Ascending aorta (tissue), 2 donors: ENCODE results near the gene SLC36A2. TPM values are rescaled to one million over a fixed set of nuclear protein-coding genes. Genes with fewer than 3 reads are reported as not detected.

Experiments used
- DNase-seq, 2 donors: peaks; one replicate each; pipeline ENCODE4 v3.0.0-alpha.2; 2019; ENCODE audit warnings: low spot score in 2 of 2
- H3K27ac ChIP-seq, 2 donors: fragments of 200-600 bp; sonication (generic); one replicate each; pipeline ENCODE4 v1.5.1; 2016 to 2017; ENCODE audit warnings: mild to moderate bottlenecking in 1 of 2
- H3K27me3 ChIP-seq: fragments of 200-600 bp; sonication (generic); one replicate; pipeline ENCODE4 v1.5.1; 2017
- H3K36me3 ChIP-seq, 2 donors: fragments of 200-600 bp; sonication (generic); one replicate each; pipeline ENCODE4 v1.5.1; 2016
- H3K4me1 ChIP-seq, 2 donors: fragments of 200-600 bp; sonication (generic); one replicate each; pipeline ENCODE4 v1.5.1; 2016 to 2017; ENCODE audit warnings: mild to moderate bottlenecking in 1 of 2
- H3K4me3 ChIP-seq, 2 donors: fragments of 200-600 bp; sonication (generic); one replicate each; pipeline ENCODE4 v1.5.1; 2016 to 2017; ENCODE audit warnings: mild to moderate bottlenecking in 1 of 2
- H3K9me3 ChIP-seq, 2 donors: fragments of 200-600 bp; sonication (generic); one replicate each; pipeline ENCODE4 v1.5.1; 2016
- intact Hi-C: fragments of 100-400 bp; cut with DNase I; formaldehyde crosslinking; loops from one replicate; pipeline ENCODE4 v1.15.1; 2023
- total RNA-seq: library from RNA; depleted of rRNA; stranded (reverse); fragments of >200 nt; gene quantifications from one replicate; pipeline ENCODE4 v1.1.0, GENCODE V29; 2016
- TF ChIP-seq, protein P1 (sequence below), 3 experiments: fragments of 200-600 bp in 2 of 3; fragments of 450-650 bp in 1 of 3; sonication (generic) in 2 of 3; IDR thresholded peaks; one replicate each; pipeline ENCODE4 v1.5.1; 2016 to 2019; ENCODE audit warnings: antibody characterized with exemption in 3 of 3, mild to moderate bottlenecking in 1 of 3, moderate library complexity in 1 of 3

Gene SLC36A2
- total RNA-seq, 1 donor from 2014 or later: 0.75 TPM

- no peaks in the 10 kb centered on the region for H3K36me3 ChIP-seq
- intact Hi-C loops: no loop called here
- DNase-seq: no peak
- H3K4me1 ChIP-seq: no peaks in the 10 kb centered on the region
- no peak overlapping the region for H3K27ac ChIP-seq
- no peak overlapping the region for H3K4me3 ChIP-seq
- no peaks in the 10 kb centered on the region for H3K27me3 ChIP-seq
- TF ChIP-seq, protein P1, sequence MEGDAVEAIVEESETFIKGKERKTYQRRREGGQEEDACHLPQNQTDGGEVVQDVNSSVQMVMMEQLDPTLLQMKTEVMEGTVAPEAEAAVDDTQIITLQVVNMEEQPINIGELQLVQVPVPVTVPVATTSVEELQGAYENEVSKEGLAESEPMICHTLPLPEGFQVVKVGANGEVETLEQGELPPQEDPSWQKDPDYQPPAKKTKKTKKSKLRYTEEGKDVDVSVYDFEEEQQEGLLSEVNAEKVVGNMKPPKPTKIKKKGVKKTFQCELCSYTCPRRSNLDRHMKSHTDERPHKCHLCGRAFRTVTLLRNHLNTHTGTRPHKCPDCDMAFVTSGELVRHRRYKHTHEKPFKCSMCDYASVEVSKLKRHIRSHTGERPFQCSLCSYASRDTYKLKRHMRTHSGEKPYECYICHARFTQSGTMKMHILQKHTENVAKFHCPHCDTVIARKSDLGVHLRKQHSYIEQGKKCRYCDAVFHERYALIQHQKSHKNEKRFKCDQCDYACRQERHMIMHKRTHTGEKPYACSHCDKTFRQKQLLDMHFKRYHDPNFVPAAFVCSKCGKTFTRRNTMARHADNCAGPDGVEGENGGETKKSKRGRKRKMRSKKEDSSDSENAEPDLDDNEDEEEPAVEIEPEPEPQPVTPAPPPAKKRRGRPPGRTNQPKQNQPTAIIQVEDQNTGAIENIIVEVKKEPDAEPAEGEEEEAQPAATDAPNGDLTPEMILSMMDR (IDR thresholded peaks at IDR 0.05): no peak
- no peaks in the 10 kb centered on the region for H3K9me3 ChIP-seq
Measured at GRCh38 chr5:151327585-151327984, 19.8 kb downstream of the SLC36A2 start.

DNA sequence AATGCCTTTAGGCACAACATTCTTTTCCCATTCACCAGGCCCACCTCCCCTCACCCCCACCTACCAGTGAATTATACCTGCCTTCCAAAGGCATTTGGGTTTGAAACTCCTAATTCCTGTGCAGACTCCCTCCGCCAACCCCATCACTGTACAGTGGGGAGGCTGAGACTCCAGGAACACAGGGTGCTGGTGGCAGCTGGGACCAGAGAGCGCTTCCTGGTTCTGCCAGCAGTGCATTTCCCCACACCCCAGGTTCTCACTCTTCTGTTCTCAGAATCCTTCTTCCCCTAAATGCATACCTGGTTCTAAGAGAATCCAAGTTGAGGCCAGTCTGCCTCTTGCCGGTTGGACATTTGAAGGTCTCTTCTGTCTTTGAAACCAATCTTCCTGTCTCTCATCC is 21.1 kb downstream of the SLC36A2 start:
- Histone ChIP-seq H3K27ac (no peak overlapping the region), H3K4me3 (no peak overlapping the region), H3K27me3 (no peaks in the 10 kb centered on the region), H3K36me3 (no peaks in the 10 kb centered on the region), H3K4me1 (no peaks in the 10 kb centered on the region), H3K9me3 (no peaks in the 10 kb centered on the region)
- TF ChIP-seq, protein P1 (IDR thresholded peaks at IDR 0.05): no peak
- no peak for DNase-seq
- intact Hi-C loops: no loop called here

DNA sequence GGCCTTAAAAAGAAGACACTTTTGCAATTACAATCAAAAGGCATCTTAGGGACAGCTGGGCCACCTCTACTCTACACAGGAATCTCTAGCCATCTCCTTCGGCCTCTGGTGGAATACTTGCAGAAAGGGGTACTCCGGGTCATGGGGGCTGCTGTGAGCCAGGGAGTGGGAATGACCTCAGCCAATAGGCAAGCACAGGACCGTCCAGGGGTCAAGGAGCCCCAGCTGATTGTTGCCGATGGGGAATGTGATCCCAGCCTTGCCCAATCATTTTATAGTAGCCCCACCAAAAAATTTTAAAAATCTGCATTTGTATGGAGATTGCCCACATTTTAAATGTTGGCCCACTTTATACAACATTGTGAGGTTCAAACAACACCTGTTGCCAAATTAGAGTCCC is 26.9 kb downstream of the SLC36A2 start:
- H3K27me3 ChIP-seq: no peaks in the 10 kb centered on the region
- no peak overlapping the region for H3K27ac ChIP-seq
- no peaks in the 10 kb centered on the region for H3K36me3 ChIP-seq
- no peaks in the 10 kb centered on the region for H3K4me1 ChIP-seq
- DNase-seq: no peak
- intact Hi-C loops: no loop called here
- H3K4me3 ChIP-seq: no peak overlapping the region
- no peaks in the 10 kb centered on the region for H3K9me3 ChIP-seq
- TF ChIP-seq, protein P1 (IDR thresholded peaks at IDR 0.05): no peak

GRCh38 chr5:151318850-151319732 is 28.3 kb downstream of the SLC36A2 start:
- no peaks in the 10 kb centered on the region for H3K27me3 ChIP-seq
- TF ChIP-seq, protein P1 (IDR thresholded peaks at IDR 0.05): no peak
- DNase-seq: no peak
- H3K9me3 ChIP-seq: no peaks in the 10 kb centered on the region
- H3K4me1 ChIP-seq: no peaks in the 10 kb centered on the region
- intact Hi-C loops: no loop called here
- no peak overlapping the region for H3K27ac ChIP-seq
- H3K36me3 ChIP-seq: no peaks in the 10 kb centered on the region
- no peak overlapping the region for H3K4me3 ChIP-seq

- no peak for DNase-seq
- Histone ChIP-seq H3K27me3 (no peaks in the 10 kb centered on the region), H3K36me3 (no peaks in the 10 kb centered on the region), H3K4me3 (no peak overlapping the region), H3K4me1 (no peaks in the 10 kb centered on the region), H3K9me3 (no peaks in the 10 kb centered on the region), H3K27ac (no peak overlapping the region)
- intact Hi-C loops: no loop called here
- TF ChIP-seq, protein P1 (IDR thresholded peaks at IDR 0.05): no peak
Measured at GRCh38 chr5:151317871-151318270, 29.5 kb downstream of the SLC36A2 start.
